Liver (tissue), 9 donors: ENCODE results near the gene CDKL4. TPM values are rescaled to one million over a fixed set of nuclear protein-coding genes. Genes with fewer than 3 reads are reported as not detected.

Experiments
- DNase-seq: peaks from one replicate; pipeline ENCODE4 v3.0.0-alpha.2; 2017; ENCODE audit warnings: low spot score
- H3K27ac ChIP-seq, 2 donors: one replicate each; pipeline ENCODE4 v1.7.0; 2013; ENCODE audit warnings: inconsistent platforms in 2 of 2, low read length in 2 of 2, control low read depth in 1 of 2, low read depth in 1 of 2, mild to moderate bottlenecking in 1 of 2
- H3K27me3 ChIP-seq, 4 donors: one replicate each; pipeline versions ENCODE4 v1.6.1 to v1.7.0; 2013; ENCODE audit warnings: low read length in 3 of 4, inconsistent platforms in 1 of 4, mild to moderate bottlenecking in 1 of 4, moderate library complexity in 1 of 4; ENCODE audit not compliant: control insufficient read depth in 4 of 4, insufficient read depth in 4 of 4
- H3K36me3 ChIP-seq, 4 donors: one replicate each; pipeline versions ENCODE4 v1.6.1 to v1.7.0; 2013; ENCODE audit warnings: low read length in 3 of 4, mild to moderate bottlenecking in 3 of 4, low read depth in 1 of 4, moderate library complexity in 1 of 4; ENCODE audit not compliant: control insufficient read depth in 4 of 4, insufficient read depth in 3 of 4
- H3K4me1 ChIP-seq, 4 donors: one replicate each; pipeline versions ENCODE4 v1.6.1 to v1.7.0; 2013; ENCODE audit warnings: low read length in 3 of 4, mild to moderate bottlenecking in 3 of 4, moderate library complexity in 1 of 4; ENCODE audit not compliant: control insufficient read depth in 4 of 4, insufficient read depth in 4 of 4
- H3K4me3 ChIP-seq, 3 donors: one replicate each; pipeline versions ENCODE4 v1.6.1 to v1.7.0; 2013; ENCODE audit warnings: low read length in 3 of 3, control low read depth in 1 of 3, low read depth in 1 of 3, mild to moderate bottlenecking in 1 of 3
- H3K9ac ChIP-seq, 2 donors: one replicate each; pipeline ENCODE4 v1.7.0; 2013; ENCODE audit warnings: low read length in 2 of 2, mild to moderate bottlenecking in 2 of 2, moderate library complexity in 2 of 2, control low read depth in 1 of 2, low read depth in 1 of 2
- H3K9me3 ChIP-seq, 4 donors: one replicate each; pipeline versions ENCODE4 v1.6.1 to v1.7.0; 2013; ENCODE audit warnings: low read length in 3 of 4; ENCODE audit not compliant: control insufficient read depth in 4 of 4
- EGR1 ChIP-seq, 2 donors: IDR thresholded peaks; 2 replicates each; pipeline ENCODE4 v1.6.1; 2016 to 2018; ENCODE audit warnings: antibody characterized with exemption in 2 of 2, low read depth in 2 of 2
- FOXA1 ChIP-seq: IDR thresholded peaks from 2 replicates; pipeline ENCODE4 v1.6.1; 2016; ENCODE audit warnings: antibody characterized with exemption
- FOXA2 ChIP-seq: IDR thresholded peaks from 2 replicates; pipeline ENCODE4 v1.6.1; 2016; ENCODE audit warnings: antibody characterized with exemption
- GABPA ChIP-seq, 2 donors: IDR thresholded peaks in 1 of 2; conservative IDR thresholded peaks in 1 of 2; 2 replicates each; pipeline ENCODE4 v1.6.1; 2016; ENCODE audit warnings: antibody characterized with exemption in 2 of 2, mild to moderate bottlenecking in 1 of 2, moderate library complexity in 1 of 2
- HNF4A ChIP-seq, 2 donors: conservative IDR thresholded peaks; 2 replicates each; pipeline ENCODE4 v1.6.1; 2016; ENCODE audit warnings: antibody characterized with exemption in 2 of 2, mild to moderate bottlenecking in 2 of 2
- HNF4G ChIP-seq: IDR thresholded peaks from 2 replicates; pipeline ENCODE4 v1.6.1; 2016; ENCODE audit warnings: antibody characterized with exemption
- JUND ChIP-seq, 2 donors: IDR thresholded peaks; 2 replicates each; pipeline ENCODE4 v1.6.1; 2016; ENCODE audit warnings: antibody characterized with exemption in 2 of 2
- RAD21 ChIP-seq, 2 donors: IDR thresholded peaks; 2 replicates each; pipeline ENCODE4 v1.6.1; 2016; ENCODE audit warnings: antibody characterized with exemption in 2 of 2, mild to moderate bottlenecking in 2 of 2
- RXRA ChIP-seq, 2 donors: IDR thresholded peaks; 2 replicates each; pipeline ENCODE4 v1.6.1; 2017 to 2018; ENCODE audit warnings: antibody characterized with exemption in 2 of 2, mild to moderate bottlenecking in 1 of 2
- SP1 ChIP-seq: IDR thresholded peaks from 2 replicates; pipeline ENCODE4 v1.6.1; 2018; ENCODE audit warnings: antibody characterized with exemption, mild to moderate bottlenecking
- YY1 ChIP-seq: IDR thresholded peaks from 2 replicates; pipeline ENCODE4 v1.6.1; 2016; ENCODE audit warnings: antibody characterized with exemption, mild to moderate bottlenecking
- WGBS: extraction: QIAGEN DNeasy Blood & Tissue Kit; methylation state at CpG from one replicate; pipeline ENCODE4 v1.1.7; 2013; 5-methylcytosine and 5-hydroxymethylcytosine counted together
- polyA plus RNA-seq, 2 donors: library from polyadenylated mRNA; stranded (reverse) in 1 of 2; unstranded in 1 of 2; fragments of 200-250 nt in 1 of 2; fragments of >200 nt in 1 of 2; fragmentation: Nextera tagmentation in 1 of 2; extraction: Ambion mirVana in 1 of 2; gene quantifications; one replicate each; pipeline versions ENCODE4 v1.2.1 to v1.2.3, GENCODE V29; 2013 to 2015
- total RNA-seq, 2 donors: library from RNA; depleted of rRNA; stranded (reverse); fragments of >200 nt; gene quantifications; one replicate each; pipeline ENCODE4 v1.2.3, GENCODE V29; 2014
- TF ChIP-seq, protein P1 (sequence below): IDR thresholded peaks from 2 replicates; pipeline ENCODE4 v1.6.1; 2016; ENCODE audit warnings: antibody characterized with exemption
- TF ChIP-seq, protein P2 (sequence below): IDR thresholded peaks from 2 replicates; pipeline ENCODE4 v1.6.1; 2016; ENCODE audit warnings: antibody characterized with exemption, mild to moderate bottlenecking
- donor health status: healthy.
- donor health status: healthy.
- donor health status: healthy.
- donor health status: healthy.
- donor health status: healthy.

CDKL4 gene
- total and polyA plus RNA-seq, 4 donors: 0.25 to 1.1 TPM; not detected in 2

DNA sequence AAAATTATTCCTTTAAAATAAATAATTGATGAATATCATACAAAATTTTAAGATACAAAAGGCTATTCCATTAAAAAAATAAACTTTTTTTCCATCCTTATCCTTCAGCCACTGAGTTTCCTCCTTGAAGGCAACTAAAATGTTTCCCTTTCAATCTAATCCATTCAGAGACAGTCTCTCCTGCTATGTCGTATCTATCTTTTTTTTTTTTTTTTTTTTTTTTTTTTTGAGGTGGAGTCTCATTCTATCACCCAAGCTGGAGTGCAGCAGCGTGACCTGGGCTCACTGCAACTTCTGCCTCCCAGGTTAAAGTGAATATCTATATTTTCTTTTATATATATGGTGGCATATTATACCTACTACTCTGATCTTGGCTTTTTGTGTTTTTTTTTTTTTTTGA lies 91.3 kb downstream of the CDKL4 start (continued):
- no peak for TF ChIP-seq GABPA (IDR thresholded peaks at IDR 0.05 in 1 of 2, conservative IDR thresholded peaks at IDR 0.05 in 1 of 2)
- TF ChIP-seq FOXA2: no peak
- TF ChIP-seq JUND (IDR thresholded peaks at IDR 0.05): no peak
- TF ChIP-seq YY1: no peak

DNA sequence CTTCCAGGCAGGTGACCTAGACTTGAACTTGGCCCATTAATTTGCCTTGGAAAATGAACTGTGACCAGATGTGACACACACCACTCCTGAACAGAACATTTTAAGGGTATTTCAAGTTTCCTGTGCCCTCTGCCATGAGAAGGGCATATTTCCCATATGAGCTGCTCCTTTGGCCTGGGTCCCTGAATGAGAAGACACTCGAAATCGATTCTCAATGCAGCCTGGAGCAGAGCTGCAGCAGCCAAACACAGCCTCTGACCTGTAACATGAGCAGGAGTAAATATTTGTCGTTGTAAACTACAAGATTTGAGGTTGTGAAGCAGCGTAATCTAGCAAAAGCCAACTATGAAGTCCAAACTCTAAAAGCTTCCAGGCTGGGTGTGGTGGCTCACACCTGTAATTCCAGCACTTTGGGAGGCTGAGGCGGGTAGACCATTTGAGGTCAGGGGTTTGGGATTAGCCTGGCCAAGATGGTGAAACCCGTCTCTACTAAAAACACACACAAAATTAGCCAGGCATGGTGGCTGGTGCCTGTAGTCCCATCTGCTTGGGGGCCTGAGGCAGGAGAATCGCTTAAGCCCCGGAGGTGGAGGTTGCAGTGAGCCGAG lies 92.8 kb downstream of the CDKL4 start:
- Histone ChIP-seq H3K9ac (no peak overlapping the region), H3K36me3 (no peaks in the 10 kb centered on the region), H3K4me1 (peaks cover 0 to 5% (median 0%) of the 10 kb centered on the region in 4 donors), H3K27ac (no peak overlapping the region), H3K4me3 (no peak overlapping the region), H3K9me3 (no peaks in the 10 kb centered on the region), H3K27me3 (no peaks in the 10 kb centered on the region)
- 53% methylated on average over 9 of the region's 9 CpGs for WGBS
- peak; percentile 20 to 51 for TF ChIP-seq RXRA (IDR thresholded peaks at IDR 0.05)
- TF ChIP-seq RAD21 (IDR thresholded peaks at IDR 0.05): no peak
- TF ChIP-seq, protein P1, sequence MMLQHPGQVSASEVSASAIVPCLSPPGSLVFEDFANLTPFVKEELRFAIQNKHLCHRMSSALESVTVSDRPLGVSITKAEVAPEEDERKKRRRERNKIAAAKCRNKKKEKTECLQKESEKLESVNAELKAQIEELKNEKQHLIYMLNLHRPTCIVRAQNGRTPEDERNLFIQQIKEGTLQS: no peak
- TF ChIP-seq HNF4A (conservative IDR thresholded peaks at IDR 0.05): peak; percentile 50 to 72
- peak; percentile 41 for TF ChIP-seq SP1
- peak; percentile 25 for TF ChIP-seq FOXA2
- peak; percentile 50 for TF ChIP-seq HNF4G
- DNase-seq: no peak

DNA sequence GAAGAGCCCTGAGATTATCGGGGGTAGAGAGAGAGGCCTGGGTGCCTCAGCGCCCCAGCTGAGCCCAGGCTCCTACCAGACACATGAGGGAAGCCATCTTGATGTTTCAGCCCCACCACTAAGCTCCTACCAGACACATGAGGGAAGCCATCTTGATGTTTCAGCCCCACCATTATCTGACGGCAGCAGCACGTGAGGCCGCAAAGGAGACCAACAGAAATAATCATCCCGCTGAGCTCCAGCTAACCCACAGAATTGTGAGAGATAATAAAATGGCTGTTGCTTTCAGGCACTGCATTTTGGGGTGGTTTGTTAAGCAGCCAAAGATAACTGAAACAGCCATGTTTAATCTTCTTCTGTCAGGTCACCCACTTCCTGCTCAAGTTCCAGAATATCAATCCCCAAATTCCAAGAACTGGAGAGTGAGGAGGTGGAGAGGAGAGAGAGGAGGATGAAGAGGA lies 93.6 kb downstream of the CDKL4 start:
- WGBS: 95% methylated on average over 6 of the region's 6 CpGs
- TF ChIP-seq YY1 (no peak), GABPA (IDR thresholded peaks at IDR 0.05 in 1 of 2, conservative IDR thresholded peaks at IDR 0.05 in 1 of 2) (no peak), RAD21 (IDR thresholded peaks at IDR 0.05) (no peak), HNF4G (no peak), EGR1 (IDR thresholded peaks at IDR 0.05; ENCODE audit: low read depth in 2 of 2) (no peak), SP1 (no peak), JUND (IDR thresholded peaks at IDR 0.05) (no peak), RXRA (IDR thresholded peaks at IDR 0.05) (no peak), FOXA2 (no peak), FOXA1 (no peak)
- TF ChIP-seq, protein P2, sequence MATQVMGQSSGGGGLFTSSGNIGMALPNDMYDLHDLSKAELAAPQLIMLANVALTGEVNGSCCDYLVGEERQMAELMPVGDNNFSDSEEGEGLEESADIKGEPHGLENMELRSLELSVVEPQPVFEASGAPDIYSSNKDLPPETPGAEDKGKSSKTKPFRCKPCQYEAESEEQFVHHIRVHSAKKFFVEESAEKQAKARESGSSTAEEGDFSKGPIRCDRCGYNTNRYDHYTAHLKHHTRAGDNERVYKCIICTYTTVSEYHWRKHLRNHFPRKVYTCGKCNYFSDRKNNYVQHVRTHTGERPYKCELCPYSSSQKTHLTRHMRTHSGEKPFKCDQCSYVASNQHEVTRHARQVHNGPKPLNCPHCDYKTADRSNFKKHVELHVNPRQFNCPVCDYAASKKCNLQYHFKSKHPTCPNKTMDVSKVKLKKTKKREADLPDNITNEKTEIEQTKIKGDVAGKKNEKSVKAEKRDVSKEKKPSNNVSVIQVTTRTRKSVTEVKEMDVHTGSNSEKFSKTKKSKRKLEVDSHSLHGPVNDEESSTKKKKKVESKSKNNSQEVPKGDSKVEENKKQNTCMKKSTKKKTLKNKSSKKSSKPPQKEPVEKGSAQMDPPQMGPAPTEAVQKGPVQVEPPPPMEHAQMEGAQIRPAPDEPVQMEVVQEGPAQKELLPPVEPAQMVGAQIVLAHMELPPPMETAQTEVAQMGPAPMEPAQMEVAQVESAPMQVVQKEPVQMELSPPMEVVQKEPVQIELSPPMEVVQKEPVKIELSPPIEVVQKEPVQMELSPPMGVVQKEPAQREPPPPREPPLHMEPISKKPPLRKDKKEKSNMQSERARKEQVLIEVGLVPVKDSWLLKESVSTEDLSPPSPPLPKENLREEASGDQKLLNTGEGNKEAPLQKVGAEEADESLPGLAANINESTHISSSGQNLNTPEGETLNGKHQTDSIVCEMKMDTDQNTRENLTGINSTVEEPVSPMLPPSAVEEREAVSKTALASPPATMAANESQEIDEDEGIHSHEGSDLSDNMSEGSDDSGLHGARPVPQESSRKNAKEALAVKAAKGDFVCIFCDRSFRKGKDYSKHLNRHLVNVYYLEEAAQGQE: no peak
- TF ChIP-seq, protein P1: no peak
- H3K4me3 ChIP-seq: no peak overlapping the region
- H3K9me3 ChIP-seq: no peaks in the 10 kb centered on the region
- H3K36me3 ChIP-seq: no peaks in the 10 kb centered on the region
- DNase-seq: no peak
- H3K27me3 ChIP-seq: no peaks in the 10 kb centered on the region
- no peak overlapping the region for H3K9ac ChIP-seq
- H3K4me1 ChIP-seq: peaks cover 0 to 5% (median 0%) of the 10 kb centered on the region in 4 donors
- H3K27ac ChIP-seq: no peak overlapping the region
